IMR-90 (cell line): ENCODE measurements around the gene SLC27A3. TPM values are rescaled to one million over a fixed set of nuclear protein-coding genes. Genes with fewer than 3 reads are reported as not detected.

Experiments used
- ATAC-seq: fragments of 200-7000 bp; cut with Tn5 transposase; 2 replicates; pipeline ENCODE4 v1.9.1; 2020; ENCODE audit warnings: low read depth, mild to moderate bottlenecking, moderate library complexity
- BruUV-seq: library from RNA; stranded (reverse); fragments of 400-500 nt; replicated peaks from 2 replicates; lab custom pipeline; 2021; lab: Mats Ljungman, UMichigan
- CTCF ChIA-PET: fragments of 300-600 bp; formaldehyde crosslinking; extraction: SDS; loops from one replicate; lab custom pipeline; 2021; ENCODE audit warnings: antibody characterized with exemption; lab: Yijun Ruan, JAX
- POLR2A ChIA-PET: fragments of 300-600 bp; sonication (Branson Sonifier 250); formaldehyde crosslinking; loops from one replicate; lab custom pipeline; 2022; ENCODE audit warnings: antibody characterized with exemption; ENCODE audit not compliant: unreplicated experiment; lab: Charles Lee
- DNase-seq: peaks from one replicate; pipeline ENCODE4 v3.0.0; 2013
- H2AFZ ChIP-seq: replicated peaks from 2 replicates; pipeline ENCODE3; 2013; ENCODE audit warnings: low read length, mild to moderate bottlenecking; ENCODE audit not compliant: poor library complexity
- H2AK5ac ChIP-seq: 2 replicates; pipeline ENCODE4 v1.6.1; 2013; ENCODE audit warnings: low read depth, low read length, inconsistent platforms
- H2AK9ac ChIP-seq: replicated peaks from 2 replicates; pipeline ENCODE3; 2013; ENCODE audit warnings: mild to moderate bottlenecking, low read depth, low read length, moderate library complexity; ENCODE audit not compliant: poor library complexity
- H2BK120ac ChIP-seq: 2 replicates; pipeline ENCODE4 v1.6.1; 2013; ENCODE audit warnings: low read depth, low read length, inconsistent platforms
- H2BK15ac ChIP-seq: 3 replicates; pipeline ENCODE4 v1.6.1; 2013; ENCODE audit warnings: low read depth, low read length, inconsistent platforms
- H2BK20ac ChIP-seq: 2 replicates; pipeline ENCODE4 v1.6.1; 2013; ENCODE audit warnings: low read depth, mild to moderate bottlenecking, inconsistent platforms, low read length, moderate library complexity
- H2BK5ac ChIP-seq: 2 replicates; pipeline ENCODE4 v1.6.1; 2013; ENCODE audit warnings: mild to moderate bottlenecking, low read depth, low read length, inconsistent platforms; ENCODE audit not compliant: poor library complexity, severe bottlenecking
- H3K14ac ChIP-seq: replicated peaks from 2 replicates; pipeline ENCODE4 v1.6.1; 2013; ENCODE audit warnings: low read depth, low read length, inconsistent platforms
- H3K18ac ChIP-seq: 2 replicates; pipeline ENCODE4 v1.6.1; 2013; ENCODE audit warnings: low read depth, low read length, control low read depth
- H3K23ac ChIP-seq: 2 replicates; pipeline ENCODE4 v1.6.1; 2013; ENCODE audit warnings: low read depth, low read length, inconsistent platforms
- H3K27ac ChIP-seq: 2 replicates; pipeline ENCODE4 v1.5.1; 2013; ENCODE audit warnings: mild to moderate bottlenecking, control low read depth, low read length; ENCODE audit not compliant: insufficient read depth
- H3K27me3 ChIP-seq: 2 replicates; pipeline ENCODE4 v1.6.1; 2013; ENCODE audit warnings: low read length; ENCODE audit not compliant: control insufficient read depth, insufficient read depth
- H3K36me3 ChIP-seq: 2 replicates; pipeline ENCODE4 v1.6.1; 2013; ENCODE audit warnings: low read length, mixed read lengths; ENCODE audit not compliant: control insufficient read depth, insufficient read depth
- H3K4ac ChIP-seq: 2 replicates; pipeline ENCODE4 v1.6.1; 2013; ENCODE audit warnings: low read depth, low read length, inconsistent platforms
- H3K4me1 ChIP-seq: 2 replicates; pipeline ENCODE4 v1.6.1; 2013; ENCODE audit warnings: low read length, mixed read lengths; ENCODE audit not compliant: control insufficient read depth, insufficient read depth
- H3K4me2 ChIP-seq: 2 replicates; pipeline ENCODE4 v1.6.1; 2013; ENCODE audit warnings: low read depth, mild to moderate bottlenecking, control low read depth, low read length, moderate library complexity
- H3K4me3 ChIP-seq: 2 replicates; pipeline ENCODE4 v1.5.1; 2013; ENCODE audit warnings: low read depth, mild to moderate bottlenecking, control low read depth, low read length, moderate library complexity; ENCODE audit not compliant: insufficient read depth
- H3K56ac ChIP-seq: 2 replicates; pipeline ENCODE4 v1.6.1; 2013; ENCODE audit warnings: low read length, inconsistent platforms; ENCODE audit not compliant: insufficient read depth; ENCODE audit errors: extremely low read depth
- H3K79me1 ChIP-seq, 2 experiments: 2 replicates each; pipeline ENCODE4 v1.6.1; 2013; ENCODE audit warnings: low read length in 2 of 2, inconsistent platforms in 1 of 2, low read depth in 1 of 2
- H3K9ac ChIP-seq: 2 replicates; pipeline ENCODE4 v1.6.1; 2013; ENCODE audit warnings: low read depth, low read length, control low read depth
- H3K9me1 ChIP-seq: 2 replicates; pipeline ENCODE4 v1.6.1; 2013; ENCODE audit warnings: low read length, inconsistent platforms; ENCODE audit not compliant: insufficient read depth
- H3K9me3 ChIP-seq: 2 replicates; pipeline ENCODE4 v1.6.1; 2013; ENCODE audit warnings: low read length; ENCODE audit not compliant: control insufficient read depth, insufficient read depth
- H4K20me1 ChIP-seq: 2 replicates; pipeline ENCODE4 v1.6.1; 2013; ENCODE audit warnings: low read length, inconsistent platforms; ENCODE audit not compliant: insufficient read depth
- H4K5ac ChIP-seq: 2 replicates; pipeline ENCODE4 v1.6.1; 2013; ENCODE audit warnings: mild to moderate bottlenecking, low read depth, low read length, control low read depth
- H4K8ac ChIP-seq, 2 experiments: 2 replicates each; pipeline ENCODE4 v1.6.1; 2013; ENCODE audit warnings: low read depth in 2 of 2, low read length in 2 of 2, control low read depth in 1 of 2, inconsistent platforms in 1 of 2
- H4K91ac ChIP-seq: 2 replicates; pipeline ENCODE4 v1.6.1; 2013; ENCODE audit warnings: low read depth, low read length, inconsistent platforms; ENCODE audit not compliant: insufficient read depth
- CEBPB ChIP-seq: IDR thresholded peaks from 2 replicates; pipeline ENCODE4 v1.6.1; 2012; ENCODE audit warnings: low read depth, low read length, improper control_type of control experiment
- CHD1 ChIP-seq: IDR thresholded peaks from 2 replicates; pipeline ENCODE4 v1.6.1; 2012; ENCODE audit warnings: low read depth, low read length, improper control_type of control experiment
- FOS ChIP-seq: fragments of 150-350 bp; IDR thresholded peaks from 2 replicates; pipeline ENCODE4 v1.6.1; 2016; ENCODE audit warnings: low read depth, low read length
- MAZ ChIP-seq: IDR thresholded peaks from 2 replicates; pipeline ENCODE4 v1.6.1; 2012; ENCODE audit warnings: low read depth, mild to moderate bottlenecking, low read length, improper control_type of control experiment, moderate library complexity, borderline replicate concordance
- POLR2A ChIP-seq: IDR thresholded peaks from 2 replicates; pipeline ENCODE4 v1.6.1; 2012; ENCODE audit warnings: mild to moderate bottlenecking, low read depth, low read length
- RFX5 ChIP-seq: IDR thresholded peaks from 2 replicates; pipeline ENCODE4 v1.8.0; 2012; ENCODE audit warnings: low read depth, mild to moderate bottlenecking, low read length, moderate library complexity
- WGBS, 2 experiments: methylation state at CpG; one replicate each; pipeline versions ENCODE4 v1.1.5 to v1.1.7; 2013; ENCODE audit warnings: missing lambda C conversion rate in 2 of 2; ENCODE audit not compliant: insufficient read length in 1 of 2; ENCODE audit errors: extremely low coverage in 2 of 2; 5-methylcytosine and 5-hydroxymethylcytosine counted together
- dilution Hi-C: fragments of 300-500 bp; cut with HindIII; formaldehyde crosslinking; loops from one replicate; pipeline ENCODE4 v1.14.3; 2018; ENCODE audit warnings: low sequenced_read_pairs; ENCODE audit not compliant: unreplicated experiment
- in situ Hi-C: fragments of 300-500 bp; cut with MboI; formaldehyde crosslinking; loops from 3 replicates; pipeline ENCODE4 v1.14.3; 2019; ENCODE audit warnings: low sequenced_read_pairs, inconsistent platforms, mixed read lengths
- intact Hi-C: fragments of 100-400 bp; cut with micrococcal nuclease; formaldehyde crosslinking; loops from 2 replicates; pipeline ENCODE4 v1.10.0; 2022
- polyA plus RNA-seq, 3 experiments: library from polyadenylated mRNA; depleted of rRNA; stranded (reverse); fragments of >200 nt; gene quantifications; 2 replicates each; pipeline ENCODE4 v1.2.3, GENCODE V29; 2012; ENCODE audit warnings: low replicate concordance in 1 of 3
- total RNA-seq: library from RNA; depleted of rRNA; stranded (reverse); fragments of >200 nt; gene quantifications from 2 replicates; pipeline ENCODE4 v1.2.3, GENCODE V29; 2012
- TF ChIP-seq, protein P1 (sequence below): fragments of 150-350 bp; IDR thresholded peaks from 2 replicates; pipeline ENCODE4 v1.6.1; 2016; ENCODE audit warnings: low read depth, mild to moderate bottlenecking, low read length, moderate library complexity, borderline replicate concordance

Gene SLC27A3
- total and polyA plus RNA-seq, 2 of the 4 experiments (the other 2 are of a cell fraction): 3.2 to 9.3 TPM

GRCh38 chr1:153799016-153799415 is 23.8 kb downstream of the SLC27A3 start:
- DNase-seq: no peak
- no peaks in the 10 kb centered on the region for H3K27me3 ChIP-seq
- H3K4me2 ChIP-seq: no peak overlapping the region
- no peaks in the 10 kb centered on the region for H3K4me1 ChIP-seq
- H3K9me1 ChIP-seq: no peaks in the 10 kb centered on the region
- H2AFZ ChIP-seq: no peak overlapping the region
- H4K20me1 ChIP-seq: no peaks in the 10 kb centered on the region
- no peak overlapping the region for H3K23ac ChIP-seq
- TF ChIP-seq, protein P1, sequence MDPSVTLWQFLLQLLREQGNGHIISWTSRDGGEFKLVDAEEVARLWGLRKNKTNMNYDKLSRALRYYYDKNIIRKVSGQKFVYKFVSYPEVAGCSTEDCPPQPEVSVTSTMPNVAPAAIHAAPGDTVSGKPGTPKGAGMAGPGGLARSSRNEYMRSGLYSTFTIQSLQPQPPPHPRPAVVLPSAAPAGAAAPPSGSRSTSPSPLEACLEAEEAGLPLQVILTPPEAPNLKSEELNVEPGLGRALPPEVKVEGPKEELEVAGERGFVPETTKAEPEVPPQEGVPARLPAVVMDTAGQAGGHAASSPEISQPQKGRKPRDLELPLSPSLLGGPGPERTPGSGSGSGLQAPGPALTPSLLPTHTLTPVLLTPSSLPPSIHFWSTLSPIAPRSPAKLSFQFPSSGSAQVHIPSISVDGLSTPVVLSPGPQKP: no peak
- TF ChIP-seq CHD1: no peak
- no peak for TF ChIP-seq MAZ
- no peak for TF ChIP-seq CEBPB
- no peak for TF ChIP-seq POLR2A
- TF ChIP-seq RFX5: no peak
- TF ChIP-seq FOS: no peak
- H3K79me1 ChIP-seq: 0 out of 4 replicates have a peak, but pooled peaks cover 0 to 4% of the 10 kb centered on the region in 2 experiments
- CTCF ChIA-PET: no interaction called here
- H3K9me3 ChIP-seq: no peaks in the 10 kb centered on the region
- H2AK9ac ChIP-seq: no peak overlapping the region
- H3K18ac ChIP-seq: no peak overlapping the region
- no peak overlapping the region for H3K56ac ChIP-seq
- no peak overlapping the region for H4K5ac ChIP-seq
- H2BK20ac ChIP-seq: no peak overlapping the region
- no peak overlapping the region for H3K4me3 ChIP-seq
- WGBS, 2 experiments: no CpG with 5 or more reads among the region's 4 CpGs
- no peak overlapping the region for H2AK5ac ChIP-seq
- no peak overlapping the region for H3K14ac ChIP-seq
- no peak overlapping the region for H4K91ac ChIP-seq
- no peak overlapping the region for H2BK15ac ChIP-seq
- no peak overlapping the region for H3K4ac ChIP-seq
- H4K8ac ChIP-seq: no peak overlapping the region
- no TSS peak for BruUV-seq
- POLR2A ChIA-PET: no interaction called here
- ATAC-seq: no peak
- no peak overlapping the region for H3K27ac ChIP-seq
- dilution Hi-C loops: no loop called here
- peaks cover 6% of the 10 kb centered on the region; the same call in 1 of the 2 replicates for H3K36me3 ChIP-seq
- no peak overlapping the region for H3K9ac ChIP-seq
- H2BK120ac ChIP-seq: no peak overlapping the region
- in situ Hi-C loops: loop anchor here (5.0 kb wide), 1 partner anchor 148 kb away; the partner anchor contains the start of gene DENND4B
- H2BK5ac ChIP-seq: no peak overlapping the region
- intact Hi-C loops: loop anchor here (10.0 kb wide), 1 partner anchor 126 kb away; the partner anchor contains the start of gene GATAD2B
